ENCODE data around the gene P2RX3.

DNA sequence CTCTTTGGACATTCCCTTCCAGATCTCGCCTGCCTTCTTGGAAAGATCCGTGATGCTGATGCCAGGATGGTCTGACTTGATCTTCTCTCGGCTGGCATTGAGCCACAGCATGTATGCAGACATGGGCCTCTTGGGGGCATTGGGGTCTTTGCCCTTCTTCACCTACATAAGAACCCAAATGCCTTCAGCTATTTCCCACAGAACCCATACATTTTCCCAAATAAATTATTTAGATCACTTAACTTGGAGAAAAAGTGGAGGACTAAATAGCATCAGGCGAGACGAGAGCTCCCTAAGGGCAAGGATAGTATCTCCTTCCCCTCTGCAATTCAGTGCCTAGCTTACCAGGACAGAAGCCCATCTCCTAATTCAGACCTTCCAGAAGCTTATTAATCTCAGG lies 10.4 kb upstream of the P2RX3 start:
- TF ChIP-seq GATA2 (IDR thresholded peaks at IDR 0.05; ENCODE audit: low read depth, low read length) (no peak), GATA3 (IDR thresholded peaks at IDR 0.05; ENCODE audit: low read depth, low read length) (no peak)
